RWPE2 (cell line): ENCODE data around the gene ONECUT1.

Experiments used
- ATAC-seq: fragments of 200-7000 bp; cut with Tn5 transposase; 3 replicates; pipeline ENCODE4 v1.9.1; 2021; ENCODE audit warnings: low read depth
- DNase-seq: peaks from one replicate; pipeline ENCODE4 v3.0.0-alpha.2; 2020; ENCODE audit warnings: low spot score
- H3K27ac ChIP-seq: fragments of 450-650 bp; 2 replicates; pipeline ENCODE4 v1.5.1; 2017; ENCODE audit warnings: mild to moderate bottlenecking; ENCODE audit not compliant: poor library complexity, severe bottlenecking
- H3K27me3 ChIP-seq: fragments of 250-450 bp; sonication (Bioruptor Pico); 2 replicates; pipeline ENCODE4 v1.5.1; 2021; ENCODE audit warnings: mild to moderate bottlenecking, moderate library complexity; ENCODE audit not compliant: insufficient read depth, poor library complexity, severe bottlenecking
- H3K36me3 ChIP-seq: fragments of 250-450 bp; sonication (Bioruptor Pico); 2 replicates; pipeline ENCODE4 v1.5.1; 2020; ENCODE audit warnings: low read depth, mild to moderate bottlenecking, moderate library complexity
- H3K4me1 ChIP-seq: fragments of 250-450 bp; sonication (Bioruptor Pico); 2 replicates; pipeline ENCODE4 v1.5.1; 2021; ENCODE audit warnings: mild to moderate bottlenecking, moderate library complexity; ENCODE audit not compliant: insufficient read depth, poor library complexity, severe bottlenecking
- H3K4me3 ChIP-seq: fragments of 250-450 bp; sonication (Bioruptor Pico); 2 replicates; pipeline ENCODE4 v1.5.1; 2021; ENCODE audit warnings: mild to moderate bottlenecking, moderate library complexity; ENCODE audit not compliant: severe bottlenecking
- H3K9me3 ChIP-seq: fragments of 250-450 bp; sonication (Bioruptor Pico); 2 replicates; pipeline ENCODE4 v1.5.1; 2021; ENCODE audit warnings: mild to moderate bottlenecking, moderate library complexity; ENCODE audit not compliant: severe bottlenecking
- TF ChIP-seq, protein P1 (sequence below): fragments of 450-650 bp; IDR thresholded peaks from one replicate; pipeline ENCODE4 v1.5.1; 2017; ENCODE audit warnings: mild to moderate bottlenecking, moderate library complexity; ENCODE audit not compliant: poor library complexity, severe bottlenecking

ONECUT1 gene

DNA sequence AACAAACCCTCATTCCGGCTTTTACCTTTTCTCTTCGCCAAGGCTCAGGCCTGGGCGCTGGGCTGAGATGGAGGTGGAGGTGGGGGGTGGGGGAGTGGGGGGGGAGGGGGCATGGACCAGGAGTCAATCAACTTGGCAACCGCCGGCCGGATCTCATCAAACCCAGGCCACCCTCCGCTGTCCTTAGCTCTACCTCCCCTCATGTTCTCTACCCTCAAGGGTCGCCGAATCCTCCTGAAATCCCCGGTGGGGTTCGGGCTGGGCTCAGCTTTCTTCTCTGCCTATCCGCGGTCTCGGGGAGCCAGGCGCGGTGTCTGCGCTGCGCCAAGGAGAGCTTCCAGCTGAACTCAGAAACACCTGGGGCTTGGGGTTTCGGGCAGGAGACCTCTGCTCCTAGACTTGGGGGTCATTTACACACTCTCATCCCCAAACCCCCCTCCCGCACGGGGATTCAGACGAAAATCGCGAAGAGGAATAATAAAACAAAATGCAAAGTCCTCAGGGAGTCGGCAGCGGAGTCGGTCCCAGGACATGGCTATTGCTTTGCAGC is 2.5 kb downstream of the ONECUT1 start:
- no peaks in the 10 kb centered on the region for H3K9me3 ChIP-seq
- H3K4me3 ChIP-seq, result no peak overlapping the region
- no peak overlapping the region for H3K27ac ChIP-seq
- TF ChIP-seq, protein P1, sequence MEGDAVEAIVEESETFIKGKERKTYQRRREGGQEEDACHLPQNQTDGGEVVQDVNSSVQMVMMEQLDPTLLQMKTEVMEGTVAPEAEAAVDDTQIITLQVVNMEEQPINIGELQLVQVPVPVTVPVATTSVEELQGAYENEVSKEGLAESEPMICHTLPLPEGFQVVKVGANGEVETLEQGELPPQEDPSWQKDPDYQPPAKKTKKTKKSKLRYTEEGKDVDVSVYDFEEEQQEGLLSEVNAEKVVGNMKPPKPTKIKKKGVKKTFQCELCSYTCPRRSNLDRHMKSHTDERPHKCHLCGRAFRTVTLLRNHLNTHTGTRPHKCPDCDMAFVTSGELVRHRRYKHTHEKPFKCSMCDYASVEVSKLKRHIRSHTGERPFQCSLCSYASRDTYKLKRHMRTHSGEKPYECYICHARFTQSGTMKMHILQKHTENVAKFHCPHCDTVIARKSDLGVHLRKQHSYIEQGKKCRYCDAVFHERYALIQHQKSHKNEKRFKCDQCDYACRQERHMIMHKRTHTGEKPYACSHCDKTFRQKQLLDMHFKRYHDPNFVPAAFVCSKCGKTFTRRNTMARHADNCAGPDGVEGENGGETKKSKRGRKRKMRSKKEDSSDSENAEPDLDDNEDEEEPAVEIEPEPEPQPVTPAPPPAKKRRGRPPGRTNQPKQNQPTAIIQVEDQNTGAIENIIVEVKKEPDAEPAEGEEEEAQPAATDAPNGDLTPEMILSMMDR, result no peak
- H3K27me3 ChIP-seq, result peaks cover 97% of the 10 kb centered on the region
- ATAC-seq, result no peak
- no peak for DNase-seq
- no peaks in the 10 kb centered on the region for H3K4me1 ChIP-seq
- no peaks in the 10 kb centered on the region for H3K36me3 ChIP-seq

DNA sequence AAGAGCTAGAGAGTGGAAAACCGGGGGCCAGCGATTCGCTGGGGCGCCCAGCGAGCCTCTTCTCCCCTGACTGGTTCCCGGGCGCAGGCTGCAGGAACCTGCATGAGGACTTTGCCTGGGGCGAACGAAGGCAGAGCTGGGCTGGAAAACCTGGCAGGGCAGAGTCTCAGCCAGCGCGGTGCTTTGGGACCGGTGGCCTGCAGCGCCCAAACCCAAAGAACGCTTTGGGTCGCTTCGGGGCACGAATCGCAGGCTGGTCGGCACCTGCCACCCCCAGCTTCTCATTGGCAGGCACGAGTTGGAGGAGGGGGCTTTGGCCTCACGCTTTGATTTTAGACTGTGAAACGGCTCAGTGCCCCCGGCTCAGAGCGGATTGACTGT is 3.0 kb downstream of the ONECUT1 start:
- ATAC-seq (no peak), DNase-seq (no peak)
- Histone ChIP-seq H3K4me1 (no peaks in the 10 kb centered on the region), H3K27me3 (peaks cover 97% of the 10 kb centered on the region), H3K27ac (no peak overlapping the region), H3K4me3 (no peak overlapping the region), H3K9me3 (no peaks in the 10 kb centered on the region), H3K36me3 (no peaks in the 10 kb centered on the region)
- TF ChIP-seq, protein P1, result no peak

DNA sequence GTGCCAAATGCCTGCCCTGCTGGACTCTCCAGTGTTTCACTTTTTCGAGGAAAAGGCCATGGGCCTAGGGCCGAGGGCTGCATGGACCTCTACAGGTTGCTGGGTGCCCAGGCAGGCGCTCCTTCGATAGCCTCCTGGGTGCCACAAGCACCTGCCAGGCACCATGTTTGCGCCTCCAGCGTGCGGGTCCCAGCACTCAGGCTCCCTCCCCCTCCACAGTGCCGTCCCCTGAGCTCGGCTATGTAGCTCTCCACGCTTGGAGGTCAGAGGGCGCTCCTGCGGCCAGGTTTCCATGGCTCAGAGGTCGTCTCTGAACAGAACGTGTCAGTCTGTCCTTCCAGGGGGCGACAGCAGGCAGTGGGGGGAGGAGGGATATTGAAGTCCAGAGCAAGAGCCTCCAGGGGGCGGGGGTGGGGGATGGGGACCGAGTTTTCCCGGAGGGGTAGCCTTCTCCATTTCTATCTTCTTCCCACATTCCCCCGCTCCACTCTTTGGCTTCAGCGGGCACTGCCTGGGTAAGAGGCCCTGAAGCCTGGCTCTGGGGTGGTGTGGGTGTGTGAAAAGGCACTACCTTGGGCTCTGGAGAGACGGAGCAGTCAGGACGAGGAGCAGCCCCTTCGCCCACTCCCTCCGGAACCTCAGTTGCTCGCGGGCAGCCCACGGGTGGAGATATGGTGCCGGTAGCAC is 3.6 kb downstream of the ONECUT1 start:
- no peaks in the 10 kb centered on the region for H3K36me3 ChIP-seq
- H3K9me3 ChIP-seq, result no peaks in the 10 kb centered on the region
- ATAC-seq, result no peak
- TF ChIP-seq, protein P1, result no peak
- no peaks in the 10 kb centered on the region for H3K4me1 ChIP-seq
- no peak overlapping the region for H3K27ac ChIP-seq
- no peak for DNase-seq
- H3K4me3 ChIP-seq, result no peak overlapping the region
- H3K27me3 ChIP-seq, result peaks cover 97% of the 10 kb centered on the region

DNA sequence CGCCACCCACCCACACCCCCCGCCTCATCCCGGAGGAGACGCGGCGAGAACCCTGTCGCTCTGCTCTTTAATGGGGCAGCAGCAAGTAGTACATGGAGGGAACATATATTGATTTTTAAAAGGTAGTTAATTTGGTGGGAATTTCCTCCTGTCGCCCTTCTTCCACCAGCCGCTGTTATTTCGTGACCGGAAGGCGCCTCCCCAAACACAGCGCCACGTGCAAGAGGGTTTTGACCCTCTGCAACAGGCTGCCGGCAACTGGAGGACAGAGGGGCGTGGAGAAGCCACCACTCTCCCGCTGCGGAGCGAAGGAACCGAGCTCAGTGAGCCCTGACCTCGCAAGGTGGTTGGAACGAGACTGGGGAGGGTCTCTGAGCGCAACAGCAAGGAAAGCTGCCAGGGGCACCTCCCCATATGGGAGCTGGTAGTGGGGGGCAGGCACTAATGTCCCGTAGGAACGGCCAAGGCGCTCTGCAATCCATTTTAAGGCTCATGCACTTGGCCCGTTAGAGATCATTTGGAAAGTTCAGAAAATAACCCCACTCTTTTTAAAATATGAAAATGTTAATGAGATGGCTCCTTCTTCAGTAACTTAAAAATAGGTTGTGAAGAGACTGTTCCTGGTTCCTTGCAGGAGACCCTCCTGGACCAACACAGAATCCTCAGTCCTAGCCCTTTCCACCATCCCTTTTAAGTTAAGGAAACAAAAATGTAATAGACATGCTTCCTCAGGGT is 4.3 kb downstream of the ONECUT1 start:
- TF ChIP-seq, protein P1, result no peak
- H3K4me3 ChIP-seq, result no peak overlapping the region
- H3K4me1 ChIP-seq, result no peaks in the 10 kb centered on the region
- no peak overlapping the region for H3K27ac ChIP-seq
- H3K36me3 ChIP-seq, result no peaks in the 10 kb centered on the region
- peaks cover 97% of the 10 kb centered on the region for H3K27me3 ChIP-seq
- H3K9me3 ChIP-seq, result no peaks in the 10 kb centered on the region
- no peak for DNase-seq
- no peak for ATAC-seq
